Measurements from ENCODE around the gene GRIN1. TPM values are rescaled to one million over a fixed set of nuclear protein-coding genes. Genes with fewer than 3 reads are reported as not detected.

GRIN1 gene
- total and polyA plus RNA-seq, 2 of the 13 experiments (the other 11 are each of a cell fraction or from before 2014, with no cell fraction given), result 0.13 TPM; not detected in 1

DNA sequence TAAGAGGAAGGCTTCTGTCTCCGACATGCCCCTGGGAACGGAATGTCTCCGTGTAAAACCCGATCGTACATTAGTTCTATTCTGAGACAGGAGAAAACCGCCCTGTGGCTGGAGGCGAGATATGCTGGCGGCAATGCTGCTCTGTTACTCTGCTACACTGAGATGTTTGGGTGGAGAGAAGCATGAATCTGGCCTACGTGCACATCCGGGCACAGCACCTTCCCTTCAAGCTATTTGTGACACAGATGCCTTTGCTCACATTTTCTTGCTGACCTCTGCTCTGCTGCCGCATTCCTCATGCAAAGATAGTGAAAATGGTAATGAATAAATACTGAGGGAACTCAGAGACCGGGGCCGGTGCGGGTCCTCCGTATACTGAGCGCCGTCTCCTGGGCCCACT, 22.2 kb upstream of the GRIN1 start (continued):
- TF ChIP-seq CREB1 (IDR thresholded peaks at IDR 0.05) (peak; percentile 36; the same call in 1 of the 2 replicates), CREB1 (CRISPR knock-in tag; IDR thresholded peaks at IDR 0.05) (no peak), ZNF468 (CRISPR knock-in tag; IDR thresholded peaks at IDR 0.05) (no peak), TEAD3 (CRISPR knock-in tag; optimal IDR thresholded peaks at IDR 0.05; ENCODE audit: borderline replicate concordance) (peak; percentile 84), PHF20 (CRISPR knock-in tag; IDR thresholded peaks at IDR 0.05) (no peak), LCORL (IDR thresholded peaks at IDR 0.05) (no peak), LCORL (CRISPR knock-in tag; IDR thresholded peaks at IDR 0.05) (no peak; the same call in 1 of the 2 replicates), MEIS1 (CRISPR knock-in tag; IDR thresholded peaks at IDR 0.05; ENCODE audit: borderline replicate concordance) (0 out of 2 replicates have a peak, but pooled peaks have one; percentile 41), IRF2 (CRISPR knock-in tag; IDR thresholded peaks at IDR 0.05) (0 out of 2 replicates have a peak, but pooled peaks have one; percentile 15)
- TF ChIP-seq, protein P1, sequence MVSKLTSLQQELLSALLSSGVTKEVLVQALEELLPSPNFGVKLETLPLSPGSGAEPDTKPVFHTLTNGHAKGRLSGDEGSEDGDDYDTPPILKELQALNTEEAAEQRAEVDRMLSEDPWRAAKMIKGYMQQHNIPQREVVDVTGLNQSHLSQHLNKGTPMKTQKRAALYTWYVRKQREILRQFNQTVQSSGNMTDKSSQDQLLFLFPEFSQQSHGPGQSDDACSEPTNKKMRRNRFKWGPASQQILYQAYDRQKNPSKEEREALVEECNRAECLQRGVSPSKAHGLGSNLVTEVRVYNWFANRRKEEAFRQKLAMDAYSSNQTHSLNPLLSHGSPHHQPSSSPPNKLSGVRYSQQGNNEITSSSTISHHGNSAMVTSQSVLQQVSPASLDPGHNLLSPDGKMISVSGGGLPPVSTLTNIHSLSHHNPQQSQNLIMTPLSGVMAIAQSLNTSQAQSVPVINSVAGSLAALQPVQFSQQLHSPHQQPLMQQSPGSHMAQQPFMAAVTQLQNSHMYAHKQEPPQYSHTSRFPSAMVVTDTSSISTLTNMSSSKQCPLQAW (CRISPR knock-in tag; IDR thresholded peaks at IDR 0.05), result 0 out of 2 replicates have a peak, but pooled peaks have one; percentile 33
- TF ChIP-seq, protein P2, sequence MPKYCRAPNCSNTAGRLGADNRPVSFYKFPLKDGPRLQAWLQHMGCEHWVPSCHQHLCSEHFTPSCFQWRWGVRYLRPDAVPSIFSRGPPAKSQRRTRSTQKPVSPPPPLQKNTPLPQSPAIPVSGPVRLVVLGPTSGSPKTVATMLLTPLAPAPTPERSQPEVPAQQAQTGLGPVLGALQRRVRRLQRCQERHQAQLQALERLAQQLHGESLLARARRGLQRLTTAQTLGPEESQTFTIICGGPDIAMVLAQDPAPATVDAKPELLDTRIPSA (CRISPR knock-in tag; IDR thresholded peaks at IDR 0.05; ENCODE audit: borderline replicate concordance), result no peak

DNA sequence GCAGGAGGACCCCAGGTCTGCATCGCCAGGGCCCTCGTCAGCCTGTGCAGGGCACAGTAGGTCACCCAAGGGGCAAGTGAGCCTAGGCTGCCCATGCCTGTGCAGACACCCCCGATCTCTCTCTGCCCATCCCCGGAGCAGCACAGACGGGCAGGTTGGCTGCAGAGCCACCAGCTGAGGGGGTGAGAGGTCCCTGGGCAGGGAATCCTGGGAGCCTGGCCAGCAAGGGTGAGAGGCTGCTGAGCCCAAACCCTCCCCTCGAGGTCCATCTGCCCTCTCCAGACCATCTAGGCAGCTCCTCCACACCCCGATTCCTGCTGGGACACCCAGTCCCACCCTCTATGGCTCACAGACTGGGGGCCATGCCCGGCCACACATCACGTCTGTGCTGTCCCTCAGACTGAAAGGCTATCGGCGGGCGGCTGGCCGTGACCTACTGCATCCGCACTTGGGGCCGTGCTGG, 21.7 kb upstream of the GRIN1 start:
- 45% methylated on average over 6 of the region's 15 CpGs for WGBS (ENCODE audit: low lambda C conversion rate)
- Histone ChIP-seq H3K27me3 (ENCODE audit: control insufficient read depth in 1 of 2, insufficient read depth in 2 of 2, low read length in 2 of 2) (no peaks in the 10 kb centered on the region), H3K27ac (ENCODE audit: extremely low read length, insufficient read depth, low read length) (peak overlapping the region; percentile 42), H3K9me3 (ENCODE audit: low read length) (no peaks in the 10 kb centered on the region), H3K36me3 (replicated peaks in 1 of 2; ENCODE audit: control insufficient read depth in 1 of 2, insufficient read depth in 2 of 2, low read length in 2 of 2) (no peaks in the 10 kb centered on the region), H3K4me1 (ENCODE audit: insufficient read depth, low read length) (peaks cover 50% of the 10 kb centered on the region), H3K9ac (ENCODE audit: insufficient read depth, low read depth, low read length) (peak overlapping the region; percentile 42; the same call in 1 of the 2 replicates), H3K4me3 (replicated peaks in 1 of 3; ENCODE audit: insufficient read depth in 1 of 3, low read depth in 2 of 3, low read length in 3 of 3) (peak overlapping the region; percentile 3 to 49 (median 8); a peak in 4 of 6 replicates), H3K4me2 (ENCODE audit: low read depth, low read length) (peak overlapping the region; percentile 77), H3K79me2 (ENCODE audit: insufficient read depth, low read length) (no peaks in the 10 kb centered on the region), H4K20me1 (ENCODE audit: insufficient read depth, low read length) (no peaks in the 10 kb centered on the region), H2AFZ (ENCODE audit: low read length) (no peak overlapping the region)
- ChIA-PET POLR2A (interaction anchor here (0.6 to 1.4 kb wide), 2 partner anchors 34 to 160 kb away, joined by 3 to 4 read pairs; partner anchors contain the start of gene TOR4A), CTCF (ENCODE audit: low intra/inter-chr PET ratio, low total read pairs) (no interaction called here)
- ATAC-seq, result peak; percentile 49
- FAIRE-seq, result no peak
- BruUV-seq (replicated peaks), result no TSS peak
- intact Hi-C loops (cut with micrococcal nuclease; ENCODE audit: unreplicated experiment) (loop anchor here (10.0 kb wide), 1 partner anchor 58 kb away; the partner anchor contains the start of genes LRRC26 and TMEM210), in situ Hi-C loops (cut with HindIII; ENCODE audit: extremely low pct_ligation_motif_present, low pct_unique_long_range_greater_than_20kb) (no loop called here)
- DNase-seq (ENCODE audit: low spot score), result no peak
- TF ChIP-seq ZNF776 (CRISPR knock-in tag; IDR thresholded peaks at IDR 0.05) (0 out of 2 replicates have a peak, but pooled peaks have one; percentile 56), ZFP36L1 (CRISPR knock-in tag; IDR thresholded peaks at IDR 0.05) (0 out of 2 replicates have a peak, but pooled peaks have one; percentile 14), HNF4A (CRISPR knock-in tag; IDR thresholded peaks at IDR 0.05) (no peak), ZNF143 (CRISPR knock-in tag; IDR thresholded peaks at IDR 0.05) (peak; percentile 49; the same call in 1 of the 2 replicates)
- TF ChIP-seq, protein P3, sequence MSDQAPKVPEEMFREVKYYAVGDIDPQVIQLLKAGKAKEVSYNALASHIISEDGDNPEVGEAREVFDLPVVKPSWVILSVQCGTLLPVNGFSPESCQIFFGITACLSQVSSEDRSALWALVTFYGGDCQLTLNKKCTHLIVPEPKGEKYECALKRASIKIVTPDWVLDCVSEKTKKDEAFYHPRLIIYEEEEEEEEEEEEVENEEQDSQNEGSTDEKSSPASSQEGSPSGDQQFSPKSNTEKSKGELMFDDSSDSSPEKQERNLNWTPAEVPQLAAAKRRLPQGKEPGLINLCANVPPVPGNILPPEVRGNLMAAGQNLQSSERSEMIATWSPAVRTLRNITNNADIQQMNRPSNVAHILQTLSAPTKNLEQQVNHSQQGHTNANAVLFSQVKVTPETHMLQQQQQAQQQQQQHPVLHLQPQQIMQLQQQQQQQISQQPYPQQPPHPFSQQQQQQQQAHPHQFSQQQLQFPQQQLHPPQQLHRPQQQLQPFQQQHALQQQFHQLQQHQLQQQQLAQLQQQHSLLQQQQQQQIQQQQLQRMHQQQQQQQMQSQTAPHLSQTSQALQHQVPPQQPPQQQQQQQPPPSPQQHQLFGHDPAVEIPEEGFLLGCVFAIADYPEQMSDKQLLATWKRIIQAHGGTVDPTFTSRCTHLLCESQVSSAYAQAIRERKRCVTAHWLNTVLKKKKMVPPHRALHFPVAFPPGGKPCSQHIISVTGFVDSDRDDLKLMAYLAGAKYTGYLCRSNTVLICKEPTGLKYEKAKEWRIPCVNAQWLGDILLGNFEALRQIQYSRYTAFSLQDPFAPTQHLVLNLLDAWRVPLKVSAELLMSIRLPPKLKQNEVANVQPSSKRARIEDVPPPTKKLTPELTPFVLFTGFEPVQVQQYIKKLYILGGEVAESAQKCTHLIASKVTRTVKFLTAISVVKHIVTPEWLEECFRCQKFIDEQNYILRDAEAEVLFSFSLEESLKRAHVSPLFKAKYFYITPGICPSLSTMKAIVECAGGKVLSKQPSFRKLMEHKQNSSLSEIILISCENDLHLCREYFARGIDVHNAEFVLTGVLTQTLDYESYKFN (CRISPR knock-in tag; conservative IDR thresholded peaks at IDR 0.05), result no peak
- TF ChIP-seq, protein P4, sequence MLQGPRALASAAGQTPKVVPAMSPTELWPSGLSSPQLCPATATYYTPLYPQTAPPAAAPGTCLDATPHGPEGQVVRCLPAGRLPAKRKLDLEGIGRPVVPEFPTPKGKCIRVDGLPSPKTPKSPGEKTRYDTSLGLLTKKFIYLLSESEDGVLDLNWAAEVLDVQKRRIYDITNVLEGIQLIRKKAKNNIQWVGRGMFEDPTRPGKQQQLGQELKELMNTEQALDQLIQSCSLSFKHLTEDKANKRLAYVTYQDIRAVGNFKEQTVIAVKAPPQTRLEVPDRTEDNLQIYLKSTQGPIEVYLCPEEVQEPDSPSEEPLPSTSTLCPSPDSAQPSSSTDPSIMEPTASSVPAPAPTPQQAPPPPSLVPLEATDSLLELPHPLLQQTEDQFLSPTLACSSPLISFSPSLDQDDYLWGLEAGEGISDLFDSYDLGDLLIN (CRISPR knock-in tag; IDR thresholded peaks at IDR 0.05; ENCODE audit: borderline replicate concordance), result peak; percentile 12; the same call in 1 of the 2 replicates

All from HepG2 (cell line).